Measurements from ENCODE around the gene HPN.

HPN gene

DNA sequence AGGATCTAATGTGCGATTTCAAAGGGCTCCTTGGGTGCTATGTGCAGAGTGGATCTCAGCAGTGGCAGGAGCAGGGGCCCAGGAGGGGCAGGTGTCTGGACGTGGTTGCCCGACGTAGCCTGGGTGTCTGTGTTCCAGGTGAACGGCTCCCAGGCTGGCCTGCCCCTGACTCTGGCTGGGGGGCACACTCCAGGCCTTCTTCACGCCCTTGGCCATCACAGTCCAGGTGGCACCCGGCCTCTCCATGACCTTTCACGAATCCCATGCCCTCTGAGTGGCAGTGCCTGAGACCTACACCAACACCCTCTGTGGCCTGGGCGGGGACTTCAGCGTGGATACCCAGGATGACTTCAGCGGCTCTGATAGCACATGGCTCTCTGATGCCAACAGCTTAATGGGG lies 62.8 kb downstream of the HPN start:
- no peak overlapping the region for H3K9ac ChIP-seq (ENCODE audit: low read length)
- H3K4me2 ChIP-seq (ENCODE audit: low read depth, low read length, poor library complexity, severe bottlenecking): no peak overlapping the region
- no peaks in the 10 kb centered on the region for H3K27me3 ChIP-seq (ENCODE audit: low read length)
- H3K9me2 ChIP-seq (replicated peaks; ENCODE audit: insufficient read depth, low read length): no peaks in the 10 kb centered on the region
- no peak overlapping the region for H2AFZ ChIP-seq (ENCODE audit: low read depth, low read length, severe bottlenecking)
- TF ChIP-seq, protein P1, sequence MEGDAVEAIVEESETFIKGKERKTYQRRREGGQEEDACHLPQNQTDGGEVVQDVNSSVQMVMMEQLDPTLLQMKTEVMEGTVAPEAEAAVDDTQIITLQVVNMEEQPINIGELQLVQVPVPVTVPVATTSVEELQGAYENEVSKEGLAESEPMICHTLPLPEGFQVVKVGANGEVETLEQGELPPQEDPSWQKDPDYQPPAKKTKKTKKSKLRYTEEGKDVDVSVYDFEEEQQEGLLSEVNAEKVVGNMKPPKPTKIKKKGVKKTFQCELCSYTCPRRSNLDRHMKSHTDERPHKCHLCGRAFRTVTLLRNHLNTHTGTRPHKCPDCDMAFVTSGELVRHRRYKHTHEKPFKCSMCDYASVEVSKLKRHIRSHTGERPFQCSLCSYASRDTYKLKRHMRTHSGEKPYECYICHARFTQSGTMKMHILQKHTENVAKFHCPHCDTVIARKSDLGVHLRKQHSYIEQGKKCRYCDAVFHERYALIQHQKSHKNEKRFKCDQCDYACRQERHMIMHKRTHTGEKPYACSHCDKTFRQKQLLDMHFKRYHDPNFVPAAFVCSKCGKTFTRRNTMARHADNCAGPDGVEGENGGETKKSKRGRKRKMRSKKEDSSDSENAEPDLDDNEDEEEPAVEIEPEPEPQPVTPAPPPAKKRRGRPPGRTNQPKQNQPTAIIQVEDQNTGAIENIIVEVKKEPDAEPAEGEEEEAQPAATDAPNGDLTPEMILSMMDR (IDR thresholded peaks at IDR 0.05; ENCODE audit: insufficient read depth, low read length, poor library complexity, severe bottlenecking): no peak
- no peak for TF ChIP-seq EZH2phosphoT487 (conservative IDR thresholded peaks at IDR 0.05; ENCODE audit: low read length)
- H3K9me3 ChIP-seq (ENCODE audit: insufficient read depth, low read length): no peaks in the 10 kb centered on the region
- no peaks in the 10 kb centered on the region for H3K36me3 ChIP-seq (ENCODE audit: low read length)
- no peak overlapping the region for H3K4me3 ChIP-seq (ENCODE audit: insufficient read depth, low read length, poor library complexity, severe bottlenecking)
- H3F3A ChIP-seq (ENCODE audit: insufficient read depth): no peaks in the 10 kb centered on the region
- no peaks in the 10 kb centered on the region for H4K20me1 ChIP-seq (ENCODE audit: low read depth, low read length)
- H3K27ac ChIP-seq (ENCODE audit: low read depth, low read length): no peak overlapping the region
- H3K79me2 ChIP-seq (ENCODE audit: insufficient read depth, low read length): no peaks in the 10 kb centered on the region

GRCh38 chr19:35105047-35105410 lies 63.5 kb downstream of the HPN start:
- Histone ChIP-seq H3K9ac (ENCODE audit: low read length) (no peak overlapping the region), H3K9me3 (ENCODE audit: insufficient read depth, low read length) (no peaks in the 10 kb centered on the region), H3K27ac (ENCODE audit: low read depth, low read length) (no peak overlapping the region), H3K79me2 (ENCODE audit: insufficient read depth, low read length) (no peaks in the 10 kb centered on the region), H4K20me1 (ENCODE audit: low read depth, low read length) (no peaks in the 10 kb centered on the region), H2AFZ (ENCODE audit: low read depth, low read length, severe bottlenecking) (no peak overlapping the region), H3K4me2 (ENCODE audit: low read depth, low read length, poor library complexity, severe bottlenecking) (no peak overlapping the region), H3K27me3 (ENCODE audit: low read length) (no peaks in the 10 kb centered on the region), H3K9me2 (replicated peaks; ENCODE audit: insufficient read depth, low read length) (no peaks in the 10 kb centered on the region), H3K36me3 (ENCODE audit: low read length) (no peaks in the 10 kb centered on the region), H3K4me3 (ENCODE audit: insufficient read depth, low read length, poor library complexity, severe bottlenecking) (no peak overlapping the region), H3F3A (ENCODE audit: insufficient read depth) (no peaks in the 10 kb centered on the region)
- no peak for TF ChIP-seq EZH2phosphoT487 (conservative IDR thresholded peaks at IDR 0.05; ENCODE audit: low read length)
- TF ChIP-seq, protein P1 (IDR thresholded peaks at IDR 0.05; ENCODE audit: insufficient read depth, low read length, poor library complexity, severe bottlenecking): no peak

- no peaks in the 10 kb centered on the region for H4K20me1 ChIP-seq (ENCODE audit: low read depth, low read length)
- TF ChIP-seq, protein P1 (IDR thresholded peaks at IDR 0.05; ENCODE audit: insufficient read depth, low read length, poor library complexity, severe bottlenecking): no peak
- TF ChIP-seq EZH2phosphoT487 (conservative IDR thresholded peaks at IDR 0.05; ENCODE audit: low read length): no peak
- no peak overlapping the region for H3K4me2 ChIP-seq (ENCODE audit: low read depth, low read length, poor library complexity, severe bottlenecking)
Measured at GRCh38 chr19:35105411-35106290, 64.1 kb downstream of the HPN start.

More at GRCh38 chr19:35105411-35106290, 64.1 kb downstream of the HPN start:
- Histone ChIP-seq H3K9ac (ENCODE audit: low read length) (no peak overlapping the region), H3K4me3 (ENCODE audit: insufficient read depth, low read length, poor library complexity, severe bottlenecking) (no peak overlapping the region), H3K79me2 (ENCODE audit: insufficient read depth, low read length) (no peaks in the 10 kb centered on the region), H3F3A (ENCODE audit: insufficient read depth) (no peaks in the 10 kb centered on the region), H3K27ac (ENCODE audit: low read depth, low read length) (no peak overlapping the region), H3K9me3 (ENCODE audit: insufficient read depth, low read length) (no peaks in the 10 kb centered on the region), H3K27me3 (ENCODE audit: low read length) (no peaks in the 10 kb centered on the region), H3K9me2 (replicated peaks; ENCODE audit: insufficient read depth, low read length) (no peaks in the 10 kb centered on the region), H2AFZ (ENCODE audit: low read depth, low read length, severe bottlenecking) (no peak overlapping the region), H3K36me3 (ENCODE audit: low read length) (no peaks in the 10 kb centered on the region)

All from SU-DHL-6 (cell line).